GM12865 (cell line): Measurements from ENCODE around the gene TACR1.

Experiments
- DNase-seq: peaks from one replicate; pipeline ENCODE4 v3.0.0; 2010; ENCODE audit warnings: low read depth
- H3K4me3 ChIP-seq: 2 replicates; pipeline ENCODE4 v1.5.1; 2011; ENCODE audit warnings: mild to moderate bottlenecking, low read depth, low read length, control low read depth
- TF ChIP-seq, protein P1 (sequence below): IDR thresholded peaks from 2 replicates; pipeline ENCODE4 v1.5.1; 2011; ENCODE audit warnings: low read length, control low read depth, low read depth, inconsistent platforms; ENCODE audit not compliant: insufficient read depth; ENCODE audit errors: missing control alignments

TACR1 gene

DNA sequence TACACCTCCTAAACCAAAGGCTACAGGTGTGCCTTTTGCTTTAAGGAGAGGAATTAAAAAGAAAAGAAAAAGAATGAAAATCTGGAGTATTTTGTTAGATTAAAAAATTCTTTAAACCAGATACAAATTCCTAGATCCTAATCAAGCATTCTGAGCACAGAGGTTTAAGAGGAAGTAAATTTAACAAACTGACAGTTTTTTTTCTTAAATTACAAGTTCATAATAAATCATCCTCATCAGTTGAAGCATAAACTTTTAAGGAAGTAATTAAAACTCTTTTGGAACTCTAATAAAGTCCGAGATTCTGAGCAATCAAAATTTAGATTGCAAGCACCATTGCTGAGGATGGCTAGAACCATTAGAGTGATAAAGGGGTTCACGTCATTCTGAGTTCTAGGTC is 165.8 kb downstream of the TACR1 start:
- DNase-seq = no peak
- TF ChIP-seq, protein P1, sequence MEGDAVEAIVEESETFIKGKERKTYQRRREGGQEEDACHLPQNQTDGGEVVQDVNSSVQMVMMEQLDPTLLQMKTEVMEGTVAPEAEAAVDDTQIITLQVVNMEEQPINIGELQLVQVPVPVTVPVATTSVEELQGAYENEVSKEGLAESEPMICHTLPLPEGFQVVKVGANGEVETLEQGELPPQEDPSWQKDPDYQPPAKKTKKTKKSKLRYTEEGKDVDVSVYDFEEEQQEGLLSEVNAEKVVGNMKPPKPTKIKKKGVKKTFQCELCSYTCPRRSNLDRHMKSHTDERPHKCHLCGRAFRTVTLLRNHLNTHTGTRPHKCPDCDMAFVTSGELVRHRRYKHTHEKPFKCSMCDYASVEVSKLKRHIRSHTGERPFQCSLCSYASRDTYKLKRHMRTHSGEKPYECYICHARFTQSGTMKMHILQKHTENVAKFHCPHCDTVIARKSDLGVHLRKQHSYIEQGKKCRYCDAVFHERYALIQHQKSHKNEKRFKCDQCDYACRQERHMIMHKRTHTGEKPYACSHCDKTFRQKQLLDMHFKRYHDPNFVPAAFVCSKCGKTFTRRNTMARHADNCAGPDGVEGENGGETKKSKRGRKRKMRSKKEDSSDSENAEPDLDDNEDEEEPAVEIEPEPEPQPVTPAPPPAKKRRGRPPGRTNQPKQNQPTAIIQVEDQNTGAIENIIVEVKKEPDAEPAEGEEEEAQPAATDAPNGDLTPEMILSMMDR = no peak
- H3K4me3 ChIP-seq = no peak overlapping the region

DNA sequence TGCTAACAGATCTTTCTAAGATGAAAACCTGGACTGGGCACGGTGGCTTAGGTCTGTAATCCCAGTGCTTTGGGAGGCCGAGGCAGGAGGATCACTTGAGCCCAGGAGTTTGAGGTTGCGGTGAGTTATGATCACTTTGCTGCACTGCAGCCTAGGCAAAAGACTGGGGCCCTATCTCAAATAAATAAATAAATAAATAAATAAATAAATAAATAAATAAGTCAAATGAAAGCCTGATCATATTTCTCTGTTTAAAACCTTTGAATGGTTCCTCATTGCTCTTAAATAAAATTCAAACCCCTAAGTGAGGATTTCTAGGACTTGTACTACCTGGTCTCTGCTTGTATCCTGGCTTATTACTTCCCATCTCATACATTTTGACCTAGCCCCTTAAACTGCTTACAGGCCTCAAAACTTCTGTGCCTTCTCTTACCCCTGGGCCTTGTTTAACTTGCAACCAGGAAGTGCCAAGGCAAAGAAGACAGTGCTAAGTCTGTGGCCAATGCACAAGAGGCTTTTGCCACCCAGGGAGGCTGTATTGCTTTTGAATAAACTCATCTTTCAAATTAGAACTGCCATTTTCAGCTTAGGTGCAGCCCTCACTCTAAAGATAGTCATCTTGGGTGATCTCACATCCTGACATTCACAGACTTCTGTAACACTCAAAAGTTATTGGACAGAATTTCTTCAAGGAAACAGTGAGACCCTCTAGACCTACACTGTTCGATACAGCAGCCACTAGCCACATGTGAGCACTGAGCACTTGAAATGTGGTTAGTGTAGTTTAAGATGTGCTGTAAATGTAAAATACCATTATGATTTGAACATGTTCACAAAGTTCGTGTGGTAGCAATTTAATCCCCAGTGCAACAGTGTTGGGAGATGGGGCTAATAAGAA is 167.2 kb downstream of the TACR1 start:
- DNase-seq = no peak
- H3K4me3 ChIP-seq = no peak overlapping the region
- TF ChIP-seq, protein P1 = no peak

DNA sequence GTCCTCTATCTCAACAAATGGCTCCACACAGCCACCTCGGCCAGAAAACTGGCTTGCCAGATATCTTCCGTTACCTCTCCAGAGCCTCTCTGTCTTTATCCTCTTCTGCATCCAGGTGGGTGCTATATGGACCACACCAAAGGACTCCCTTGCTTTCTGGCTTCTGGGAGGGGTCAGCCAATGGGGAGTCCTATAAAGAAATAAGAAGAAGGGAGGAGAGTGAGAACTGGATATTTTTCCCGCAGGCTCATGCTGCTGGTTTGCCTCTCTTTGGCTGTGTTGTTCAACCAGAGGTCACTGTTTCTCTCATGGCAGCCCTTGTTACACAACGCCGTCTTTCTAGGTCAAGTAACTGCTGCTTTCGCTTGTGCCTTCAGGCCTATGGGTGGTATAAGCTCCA is 168.1 kb downstream of the TACR1 start:
- TF ChIP-seq, protein P1 = no peak
- no peak overlapping the region for H3K4me3 ChIP-seq
- DNase-seq = no peak

DNA sequence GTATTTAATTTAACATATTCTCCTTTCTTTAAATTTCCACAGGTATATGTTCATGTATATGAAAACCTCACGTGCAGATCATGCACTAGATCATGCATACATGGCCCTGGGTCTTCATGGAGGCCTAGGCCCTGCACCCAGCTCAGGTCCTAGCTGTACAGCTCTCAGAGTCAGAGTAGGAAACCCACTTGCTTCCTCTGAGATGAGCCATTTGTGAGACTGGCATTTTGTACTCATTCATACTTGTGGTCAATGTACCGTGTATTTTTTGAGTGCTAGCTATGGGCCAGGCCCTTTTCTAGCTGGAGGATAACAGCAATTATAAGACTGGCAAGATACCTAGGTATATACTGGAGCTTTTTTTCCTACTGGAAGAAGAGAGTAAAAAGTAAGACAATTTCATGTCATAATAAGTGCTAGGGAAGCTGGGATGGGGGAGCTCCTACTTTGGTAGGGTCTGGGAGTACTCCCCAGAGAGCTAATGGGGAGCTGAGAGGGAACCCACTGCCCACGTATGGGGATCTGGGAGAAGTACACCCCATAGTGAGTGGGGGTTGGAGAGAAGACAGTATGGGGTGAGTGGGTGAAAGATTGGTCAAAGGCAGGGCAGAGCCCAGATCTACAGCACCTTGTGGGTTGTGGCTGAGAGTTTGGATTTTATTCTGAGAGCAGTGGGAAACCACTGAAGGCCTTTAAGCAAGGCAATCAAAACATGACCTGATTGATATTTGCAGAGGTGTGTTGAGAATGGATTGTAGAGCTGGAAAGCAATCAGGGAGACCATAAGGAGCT is 168.9 kb downstream of the TACR1 start:
- H3K4me3 ChIP-seq = no peak overlapping the region
- TF ChIP-seq, protein P1 = no peak

DNA sequence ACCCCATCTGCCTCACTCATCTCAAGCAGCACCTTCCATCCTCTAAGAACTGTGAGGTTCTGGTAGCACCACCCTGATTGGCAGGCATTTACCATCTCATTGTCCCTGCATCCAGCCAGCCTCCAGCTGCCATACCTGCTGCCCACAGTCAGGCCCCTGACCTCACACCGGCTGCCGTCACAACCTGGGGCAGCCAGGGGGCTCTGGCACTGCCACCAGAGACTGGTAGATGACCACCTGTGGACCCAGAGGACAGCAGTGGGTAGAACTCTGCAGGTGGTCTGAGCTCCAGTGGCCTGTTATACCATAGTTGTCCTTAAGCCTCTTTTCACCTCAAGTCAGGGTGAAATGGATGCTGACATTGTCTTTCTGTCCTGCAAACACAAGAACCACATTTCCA is 171.4 kb downstream of the TACR1 start:
- no peak for DNase-seq
- no peak overlapping the region for H3K4me3 ChIP-seq
- TF ChIP-seq, protein P1 = no peak

More for the DNA sequence above, 168.9 kb downstream of the TACR1 start:
- DNase-seq = no peak

DNA sequence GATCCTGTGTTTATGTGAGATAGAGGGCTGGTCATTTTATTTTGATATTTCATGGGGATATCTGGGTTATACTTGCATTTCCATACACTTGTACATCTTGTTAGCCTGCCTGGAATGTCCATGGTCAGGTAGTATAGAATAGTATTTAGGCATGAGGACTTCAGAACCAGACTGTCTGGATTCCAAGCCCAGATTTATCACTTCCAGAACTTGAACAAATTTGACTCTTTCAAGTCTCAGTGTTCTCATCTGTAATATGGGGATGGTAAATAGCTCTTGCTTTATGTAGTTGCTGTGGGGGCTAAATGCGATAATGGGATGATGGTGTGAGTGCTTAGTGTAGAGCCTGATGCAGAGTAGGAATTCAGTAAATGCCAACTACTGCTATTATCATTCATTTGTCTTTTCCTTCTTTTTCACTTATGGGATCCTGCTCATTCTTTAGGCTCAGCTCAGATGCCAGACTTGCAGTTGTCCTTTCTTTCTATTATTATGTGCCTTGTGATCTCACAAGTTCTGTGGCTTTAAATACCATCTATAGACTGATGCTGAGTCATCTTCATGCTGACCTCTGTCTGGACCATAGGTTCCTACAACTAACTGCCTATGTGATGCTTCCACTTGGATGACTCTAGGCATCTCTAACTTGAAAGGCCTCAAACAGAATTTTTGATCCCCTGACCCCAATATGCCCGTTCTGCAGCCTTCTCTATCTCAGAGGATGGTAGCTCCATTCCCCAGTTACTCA is 173.5 kb downstream of the TACR1 start:
- no peak overlapping the region for H3K4me3 ChIP-seq
- no peak for DNase-seq
- TF ChIP-seq, protein P1 = no peak
